GM12892 (cell line): ENCODE data around the gene DDA1.
A peak's percentile ranks its signal among the peaks of the same experiment; 100 is the strongest.

Experiments
- DNase-seq: peaks from one replicate; pipeline ENCODE4 v3.0.0; 2011; ENCODE audit not compliant: insufficient read length
- FAIRE-seq: peaks from 2 replicates; lab custom pipeline; 2011; peaks lifted over from hg19 to GRCh38; lab: Jason Lieb, UNC
- POLR2A ChIP-seq: IDR thresholded peaks from 2 replicates; pipeline ENCODE4 v1.6.1; 2011; ENCODE audit warnings: low read depth, low read length, control low read depth
- POLR2AphosphoS5 ChIP-seq: IDR thresholded peaks from 2 replicates; pipeline ENCODE4 v1.6.1; 2011; ENCODE audit warnings: low read depth, low read length, control low read depth

The DDA1 gene

GRCh38 chr19:17370026-17370587 lies 60.7 kb downstream of the DDA1 start:
- DNase-seq (no peak), FAIRE-seq (peak; percentile 76)
- TF ChIP-seq POLR2AphosphoS5 = no peak
- TF ChIP-seq POLR2A = 0 out of 2 replicates have a peak, but pooled peaks have one; percentile 28
